Stimulated activated CD4-positive, alpha-beta T cell treated with anti-CD3 and anti-CD28 coated beads, TNF-alpha, amount 100 ng/mL, for 4 hours (primary cell): ENCODE data around the gene FAM181A.

Source experiments
- DNase-seq, 3 experiments: peaks; one replicate each; pipeline ENCODE4 v3.0.0-alpha.2; 2020; ENCODE audit warnings: low read depth in 3 of 3

The FAM181A gene

GRCh38 chr14:93929048-93929535, 1.9 kb downstream of the FAM181A start:
- DNase-seq: no peak

GRCh38 chr14:93929657-93930056, 2.5 kb downstream of the FAM181A start:
- DNase-seq: no peak

GRCh38 chr14:93930296-93930988, 3.3 kb downstream of the FAM181A start:
- no peak for DNase-seq

GRCh38 chr14:93930989-93931307, 3.8 kb downstream of the FAM181A start:
- no peak for DNase-seq

- no peak for DNase-seq
These were observed 5.5 kb downstream of the FAM181A start for GRCh38 chr14:93932642-93933041.

GRCh38 chr14:93935213-93935612, 8.1 kb downstream of the FAM181A start:
- no peak for DNase-seq

- DNase-seq: no peak
These were observed 9.1 kb downstream of the FAM181A start for GRCh38 chr14:93936245-93936644.

- no peak for DNase-seq
These were observed 9.8 kb downstream of the FAM181A start for GRCh38 chr14:93936926-93937325.

- no peak for DNase-seq
These were observed 10.4 kb downstream of the FAM181A start for GRCh38 chr14:93937519-93937918.

GRCh38 chr14:93938751-93939303, 11.7 kb downstream of the FAM181A start:
- no peak for DNase-seq

GRCh38 chr14:93939304-93940229, 12.4 kb downstream of the FAM181A start:
- peak; percentile 82 to 97 (median 84) for DNase-seq

GRCh38 chr14:93940437-93940836, 13.3 kb downstream of the FAM181A start:
- DNase-seq: no peak

- DNase-seq: no peak
These were observed 14.3 kb downstream of the FAM181A start for GRCh38 chr14:93941293-93941910.

GRCh38 chr14:93943052-93943451, 15.9 kb downstream of the FAM181A start:
- DNase-seq: no peak

GRCh38 chr14:93943930-93944329, 16.8 kb downstream of the FAM181A start:
- DNase-seq: no peak

- DNase-seq: no peak
These were observed 17.4 kb downstream of the FAM181A start for GRCh38 chr14:93944348-93945069.

- no peak for DNase-seq
These were observed 17.9 kb downstream of the FAM181A start for GRCh38 chr14:93945070-93945399.

- DNase-seq: no peak
These were observed 19.0 kb downstream of the FAM181A start for GRCh38 chr14:93946104-93946503.

- no peak for DNase-seq
These were observed 19.5 kb downstream of the FAM181A start for GRCh38 chr14:93946541-93947090.

GRCh38 chr14:93947282-93947681, 20.1 kb downstream of the FAM181A start:
- DNase-seq: no peak

GRCh38 chr14:93949511-93950075, 22.4 kb downstream of the FAM181A start:
- DNase-seq: no peak
